A673 (cell line): ENCODE measurements around the gene OPTC. TPM values are rescaled to one million over a fixed set of nuclear protein-coding genes. Genes with fewer than 3 reads are reported as not detected.
"Not testable (repeated sequence)": the region's sequence is repeated elsewhere in the genome, so short reads cannot be mapped to it uniquely, and the experiment has no call there.

Source experiments
- Bru-seq: library from RNA; stranded (reverse); fragments of 400-500 nt; gene quantifications from one replicate; lab custom pipeline; 2021; lab: Mats Ljungman, UMichigan
- BruChase-seq, 2 experiments: library from RNA; stranded (reverse); fragments of 400-500 nt; gene quantifications; one replicate each; lab custom pipeline; 2021; lab: Mats Ljungman, UMichigan
- BruUV-seq: library from RNA; stranded (reverse); fragments of 400-500 nt; replicated peaks from 2 replicates; lab custom pipeline; 2021; lab: Mats Ljungman, UMichigan
- CTCF ChIA-PET: fragments of 300-600 bp; sonication (Branson Sonifier 250); formaldehyde crosslinking; loops from one replicate; lab custom pipeline; 2022; ENCODE audit warnings: antibody characterized with exemption; lab: Charles Lee
- POLR2A ChIA-PET: fragments of 300-600 bp; sonication (Branson Sonifier 250); formaldehyde crosslinking; loops from one replicate; lab custom pipeline; 2022; ENCODE audit warnings: antibody characterized with exemption; ENCODE audit not compliant: low non-redundant PET; lab: Charles Lee
- DNase-seq: peaks from one replicate; pipeline ENCODE4 v3.0.0-alpha.2; 2015; ENCODE audit warnings: low spot score
- H3K27ac ChIP-seq: fragments of 200-600 bp; sonication (generic); 2 replicates; pipeline ENCODE4 v1.5.1; 2016; ENCODE audit warnings: mixed run types, low read depth, mild to moderate bottlenecking, mixed read lengths, antibody characterized with exemption, low read length; ENCODE audit not compliant: poor library complexity, severe bottlenecking
- H3K27me3 ChIP-seq: fragments of 200-600 bp; sonication (generic); replicated peaks from 2 replicates; pipeline ENCODE4 v1.6.1; 2017; ENCODE audit warnings: mixed run types, low read depth, mild to moderate bottlenecking, mixed read lengths, antibody characterized with exemption, low read length; ENCODE audit not compliant: insufficient read depth, poor library complexity
- H3K36me3 ChIP-seq: fragments of 200-600 bp; sonication (generic); 2 replicates; pipeline ENCODE4 v1.6.1; 2016; ENCODE audit warnings: mixed run types, mild to moderate bottlenecking, mixed read lengths, antibody characterized with exemption, low read length; ENCODE audit not compliant: insufficient read depth, poor library complexity, severe bottlenecking
- H3K4me1 ChIP-seq: fragments of 200-600 bp; sonication (generic); 2 replicates; pipeline ENCODE4 v1.6.1; 2017; ENCODE audit warnings: mixed run types, mild to moderate bottlenecking, mixed read lengths, antibody characterized with exemption, low read length; ENCODE audit not compliant: insufficient read depth, poor library complexity, severe bottlenecking
- H3K4me3 ChIP-seq: fragments of 200-600 bp; sonication (generic); 2 replicates; pipeline ENCODE4 v1.5.1; 2016; ENCODE audit warnings: low read depth, mixed run types, mild to moderate bottlenecking, mixed read lengths, low read length; ENCODE audit not compliant: poor library complexity, severe bottlenecking
- H3K9me3 ChIP-seq: fragments of 200-600 bp; sonication (generic); 2 replicates; pipeline ENCODE4 v1.6.1; 2016; ENCODE audit warnings: mixed run types, low read depth, mild to moderate bottlenecking, mixed read lengths, antibody characterized with exemption, low read length; ENCODE audit not compliant: poor library complexity, severe bottlenecking
- CTCF ChIP-seq: fragments of 300-800, 200-600 bp; sonication (generic); conservative IDR thresholded peaks from 2 replicates; pipeline ENCODE4 v1.5.1; 2017; ENCODE audit warnings: low read depth, mild to moderate bottlenecking, antibody characterized with exemption, low read length, moderate library complexity, mixed read lengths
- EZH2 ChIP-seq: fragments of 200-600 bp; sonication (generic); IDR thresholded peaks from 2 replicates; pipeline ENCODE4 v1.6.1; 2017; ENCODE audit warnings: borderline replicate concordance, low read depth, mild to moderate bottlenecking, mixed read lengths, antibody characterized with exemption, low read length; ENCODE audit not compliant: poor library complexity, severe bottlenecking
- intact Hi-C: fragments of 100-400 bp; cut with micrococcal nuclease; formaldehyde crosslinking; loops from one replicate; pipeline ENCODE4 v1.10.0; 2022; ENCODE audit not compliant: unreplicated experiment
- long read RNA-seq: library from polyadenylated mRNA; stranded (forward); transcript quantifications from one replicate; pipeline ENCODE4 v2.0.0, GENCODE V29; 2022
- total RNA-seq: library from RNA; stranded (reverse); gene quantifications from 2 replicates; pipeline ENCODE4 v1.2.3, GENCODE V29; 2021

OPTC gene
- total RNA-seq = not detected in 2 replicates
- Bru-seq, nascent RNA = not detected
- not detected for BruChase-seq, experiment 1, labeled RNA remaining after a 2-hour chase
- BruChase-seq, experiment 2, labeled RNA remaining after a 6-hour chase = not detected
- long read RNA-seq = 0 reads

GRCh38 chr1:203493901-203494300, at the start of gene OPTC:
TSS of gene OPTC (plus strand) at chr1:203494153. CDS start at chr1:203496006, 1,853 bp downstream.
- no peak for TF ChIP-seq CTCF
- TF ChIP-seq EZH2 = no peak
- Histone ChIP-seq H3K36me3 (no peaks in the 10 kb centered on the region), H3K4me3 (no peak within 1 kb of the TSS), H3K27me3 (no peaks in the 10 kb centered on the region), H3K9me3 (no peaks in the 10 kb centered on the region), H3K27ac (no peak within 1 kb of the TSS), H3K4me1 (no peaks in the 10 kb centered on the region)
- intact Hi-C loops = no loop called here
- ChIA-PET POLR2A (interaction anchor here (0.7 kb wide), 1 partner anchor 1768 kb away, joined by 3 read pairs; no protein-coding TSS in a partner anchor), CTCF (no interaction called here)
- no peak for DNase-seq
- no TSS peak for BruUV-seq

- Histone ChIP-seq H3K4me1 (peaks cover 28% of the 10 kb centered on the region), H3K27ac (no peak overlapping the region), H3K9me3 (no peaks in the 10 kb centered on the region), H3K36me3 (no peaks in the 10 kb centered on the region), H3K4me3 (no peak overlapping the region), H3K27me3 (no peaks in the 10 kb centered on the region)
- no peak for DNase-seq
- no TSS peak for BruUV-seq
- ChIA-PET POLR2A (no interaction called here), CTCF (no interaction called here)
- intact Hi-C loops = no loop called here
- TF ChIP-seq EZH2 = no peak
- no peak for TF ChIP-seq CTCF
Measured at GRCh38 chr1:203444171-203444576, 49.8 kb upstream of the OPTC start.

- H3K9me3 ChIP-seq = no peaks in the 10 kb centered on the region
- no peak for DNase-seq
- ChIA-PET CTCF (no interaction called here), POLR2A (no interaction called here)
- TF ChIP-seq EZH2 = no peak
- no peak for TF ChIP-seq CTCF
- H3K36me3 ChIP-seq = no peaks in the 10 kb centered on the region
- H3K4me3 ChIP-seq = no peak overlapping the region
- intact Hi-C loops = no loop called here
- no peak overlapping the region for H3K27ac ChIP-seq
- H3K4me1 ChIP-seq = peaks cover 43% of the 10 kb centered on the region
- no peaks in the 10 kb centered on the region for H3K27me3 ChIP-seq
- no TSS peak for BruUV-seq
Measured at GRCh38 chr1:203447151-203447550, 46.8 kb upstream of the OPTC start.

- CTCF ChIA-PET, intact Hi-C loops, H3K36me3 ChIP-seq, BruUV-seq, H3K9me3 ChIP-seq, H3K27ac ChIP-seq, H3K27me3 ChIP-seq, H3K4me3 ChIP-seq, DNase-seq: not testable (repeated sequence)
- POLR2A ChIA-PET = interaction anchor here (0.6 kb wide), 1 partner anchor 610 kb away, joined by 4 read pairs; no protein-coding TSS in a partner anchor
- peaks cover 48% of the 10 kb centered on the region for H3K4me1 ChIP-seq
Measured at GRCh38 chr1:203447598-203447997, 46.4 kb upstream of the OPTC start.
